Esophagus muscularis mucosa (tissue), 4 donors: Measurements from ENCODE around the gene SDF2L1.

Source experiments
- CTCF ChIP-seq, 3 experiments: fragments of 200-600 bp in 2 of 3; fragments of 450-650 bp in 1 of 3; sonication (generic) in 2 of 3; IDR thresholded peaks; one replicate each; pipeline ENCODE4 v1.5.1; 2017 to 2019; ENCODE audit warnings: antibody characterized with exemption in 3 of 3, mild to moderate bottlenecking in 2 of 3, moderate library complexity in 1 of 3
- EP300 ChIP-seq: sonication (generic); formaldehyde crosslinking; IDR thresholded peaks from one replicate; pipeline ENCODE4 v1.6.1; 2017; ENCODE audit warnings: antibody characterized with exemption
- POLR2A ChIP-seq: fragments of 450-650 bp; IDR thresholded peaks from one replicate; pipeline ENCODE4 v1.6.1; 2017; ENCODE audit warnings: antibody characterized with exemption, moderate library complexity, mild to moderate bottlenecking, low read depth
- POLR2AphosphoS5 ChIP-seq, 2 donors: sonication (generic); formaldehyde crosslinking; IDR thresholded peaks; one replicate each; pipeline ENCODE4 v1.6.1; 2017; ENCODE audit warnings: antibody characterized with exemption in 2 of 2

- TF ChIP-seq CTCF (IDR thresholded peaks at IDR 0.05) (no peak), POLR2A (no peak), EP300 (no peak), POLR2AphosphoS5 (IDR thresholded peaks at IDR 0.05) (no peak)
These were observed 41.3 kb downstream of the SDF2L1 start for GRCh38 chr22:21683401-21683811.
